H1 (cell line): Measurements from ENCODE around the gene SLC17A8. TPM values are rescaled to one million over a fixed set of nuclear protein-coding genes. Genes with fewer than 3 reads are reported as not detected.
A peak's percentile ranks its signal among the peaks of the same experiment; 100 is the strongest.

Experiments
- CTCF ChIA-PET: fragments of 300-600 bp; sonication (Branson Sonifier 250); formaldehyde crosslinking; loops from one replicate; lab custom pipeline; 2021; ENCODE audit not compliant: partially characterized antibody; lab: Charles Lee
- POLR2A ChIA-PET: fragments of 300-600 bp; sonication (Branson Sonifier 250); formaldehyde crosslinking; loops from one replicate; lab custom pipeline; 2021; ENCODE audit warnings: inconsistent platforms; ENCODE audit not compliant: partially characterized antibody; lab: Charles Lee
- DNase-seq, 2 experiments: peaks; one replicate each; pipeline versions ENCODE4 v3.0.0 to v3.0.0-alpha.2; 2010 to 2022; ENCODE audit warnings: low spot score in 2 of 2, low read depth in 1 of 2, mixed read lengths in 1 of 2
- FAIRE-seq: peaks from 2 replicates; lab custom pipeline; 2011; peaks lifted over from hg19 to GRCh38; lab: Jason Lieb, UNC
- H2AFZ ChIP-seq: 2 replicates; pipeline ENCODE4 v1.8.1; 2012; ENCODE audit warnings: low read length, inconsistent platforms
- H2AK5ac ChIP-seq: 2 replicates; pipeline ENCODE4 v1.6.1; 2013; ENCODE audit warnings: low read depth, low read length
- H2BK120ac ChIP-seq: replicated peaks from 2 replicates; pipeline ENCODE3; 2013; ENCODE audit warnings: low read depth, low read length, inconsistent platforms
- H2BK12ac ChIP-seq: 2 replicates; pipeline ENCODE4 v1.6.1; 2013; ENCODE audit warnings: low read depth, low read length
- H2BK15ac ChIP-seq: 2 replicates; pipeline ENCODE4 v1.6.1; 2013; ENCODE audit warnings: low read length
- H2BK20ac ChIP-seq: 2 replicates; pipeline ENCODE4 v1.6.1; 2013; ENCODE audit warnings: low read length
- H2BK5ac ChIP-seq: 2 replicates; pipeline ENCODE4 v1.6.1; 2013; ENCODE audit warnings: low read depth, low read length
- H3K14ac ChIP-seq: 2 replicates; pipeline ENCODE4 v1.6.1; 2013; ENCODE audit warnings: inconsistent platforms; ENCODE audit not compliant: insufficient read length
- H3K18ac ChIP-seq: 2 replicates; pipeline ENCODE4 v1.6.1; 2013; ENCODE audit warnings: low read length; ENCODE audit errors: extremely low read depth
- H3K23ac ChIP-seq: 2 replicates; pipeline ENCODE4 v1.6.1; 2013; ENCODE audit warnings: inconsistent platforms; ENCODE audit not compliant: insufficient read length
- H3K23me2 ChIP-seq: 2 replicates; pipeline ENCODE4 v1.6.1; 2013; ENCODE audit warnings: low read depth, low read length
- H3K27ac ChIP-seq: 2 replicates; pipeline ENCODE4 v1.6.1; 2011; ENCODE audit warnings: low read depth, low read length, inconsistent platforms
- H3K27me3 ChIP-seq, 4 experiments: replicated peaks in 1 of 4; 1 replicate in 1 of 4; 2 replicates in 3 of 4; pipeline versions ENCODE4 v1.6.1 to v1.8.1; 2011 to 2013; ENCODE audit warnings: low read length in 3 of 4, mild to moderate bottlenecking in 3 of 4, inconsistent platforms in 2 of 4, mixed read lengths in 2 of 4, moderate library complexity in 1 of 4; ENCODE audit not compliant: control insufficient read depth in 3 of 4, insufficient read depth in 3 of 4; ENCODE audit errors: extremely low read depth in 1 of 4
- H3K36me3 ChIP-seq, 4 experiments: 2 replicates each; pipeline versions ENCODE4 v1.6.1 to v1.8.1; 2011 to 2013; ENCODE audit warnings: mild to moderate bottlenecking in 4 of 4, low read length in 3 of 4, moderate library complexity in 2 of 4, control low read depth in 1 of 4, inconsistent platforms in 1 of 4; ENCODE audit not compliant: insufficient read depth in 4 of 4, control insufficient read depth in 2 of 4
- H3K4ac ChIP-seq: replicated peaks from 2 replicates; pipeline ENCODE3; 2013; ENCODE audit warnings: low read length, low read depth, mixed read lengths, inconsistent platforms; ENCODE audit not compliant: insufficient read length
- H3K4me1 ChIP-seq, 4 experiments: replicated peaks in 1 of 4; 1 replicate in 1 of 4; 2 replicates in 3 of 4; pipeline versions ENCODE4 v1.6.1 to v1.8.1; 2011 to 2013; ENCODE audit warnings: low read length in 3 of 4, inconsistent platforms in 2 of 4, mixed read lengths in 1 of 4; ENCODE audit not compliant: insufficient read depth in 4 of 4, control insufficient read depth in 3 of 4
- H3K4me2 ChIP-seq, 2 experiments: 2 replicates each; pipeline versions ENCODE4 v1.6.1 to v1.8.1; 2011 to 2013; ENCODE audit warnings: low read depth in 2 of 2, low read length in 2 of 2, control low read depth in 1 of 2, inconsistent platforms in 1 of 2, mild to moderate bottlenecking in 1 of 2; ENCODE audit not compliant: insufficient read depth in 1 of 2
- H3K4me3 ChIP-seq, 4 experiments: fragments of 200-600, 300-600 bp in 1 of 4; sonication (generic), shearing (Covaris generic), sonication (Bioruptor Twin) in 1 of 4; 2 replicates each; pipeline versions ENCODE4 v1.5.1 to v1.8.1; 2011 to 2016; ENCODE audit warnings: low read length in 4 of 4, low read depth in 3 of 4, control low read depth in 2 of 4, inconsistent platforms in 2 of 4, mild to moderate bottlenecking in 2 of 4, mixed read lengths in 1 of 4, moderate library complexity in 1 of 4; ENCODE audit not compliant: insufficient read depth in 2 of 4; ENCODE audit errors: extremely low read depth in 1 of 4
- H3K56ac ChIP-seq: replicated peaks from 2 replicates; pipeline ENCODE3; 2013; ENCODE audit warnings: low read depth, mild to moderate bottlenecking, mixed read lengths, low read length, inconsistent platforms; ENCODE audit not compliant: insufficient read length
- H3K79me1 ChIP-seq: 2 replicates; pipeline ENCODE4 v1.6.1; 2013; ENCODE audit warnings: low read depth, low read length, control low read depth
- H3K79me2 ChIP-seq, 2 experiments: 2 replicates each; pipeline versions ENCODE4 v1.6.1 to v1.8.1; 2012 to 2013; ENCODE audit warnings: low read length in 2 of 2, mild to moderate bottlenecking in 2 of 2, inconsistent platforms in 1 of 2; ENCODE audit not compliant: insufficient read depth in 2 of 2, control insufficient read depth in 1 of 2
- H3K9ac ChIP-seq, 4 experiments: replicated peaks in 1 of 4; 1 replicate in 1 of 4; 2 replicates in 3 of 4; pipeline versions ENCODE4 v1.6.1 to v1.8.1; 2011 to 2013; ENCODE audit warnings: low read depth in 3 of 4, low read length in 3 of 4, control low read depth in 2 of 4, mild to moderate bottlenecking in 2 of 4, moderate library complexity in 2 of 4, inconsistent platforms in 1 of 4; ENCODE audit errors: extremely low read depth in 1 of 4
- H3K9me3 ChIP-seq, 2 experiments: 2 replicates each; pipeline versions ENCODE4 v1.6.1 to v1.8.1; 2012 to 2013; ENCODE audit warnings: mild to moderate bottlenecking in 2 of 2, moderate library complexity in 2 of 2, control low read depth in 1 of 2, inconsistent platforms in 1 of 2, low read depth in 1 of 2, low read length in 1 of 2, mixed read lengths in 1 of 2; ENCODE audit not compliant: insufficient read depth in 2 of 2
- H4K20me1 ChIP-seq, 2 experiments: replicated peaks in 1 of 2; 2 replicates each; pipeline versions ENCODE3 to v1.8.1; 2011 to 2013; ENCODE audit warnings: inconsistent platforms in 2 of 2, low read length in 2 of 2, mild to moderate bottlenecking in 1 of 2; ENCODE audit not compliant: insufficient read depth in 2 of 2, control insufficient read depth in 1 of 2
- H4K5ac ChIP-seq: 2 replicates; pipeline ENCODE4 v1.6.1; 2013; ENCODE audit warnings: low read length, low read depth, mixed read lengths, inconsistent platforms; ENCODE audit not compliant: insufficient read length
- H4K8ac ChIP-seq: 2 replicates; pipeline ENCODE4 v1.8.0; 2013; ENCODE audit warnings: mild to moderate bottlenecking, moderate library complexity, low read length, inconsistent platforms; ENCODE audit not compliant: insufficient read depth; ENCODE audit errors: extremely low read depth
- H4K91ac ChIP-seq: replicated peaks from 2 replicates; pipeline ENCODE3; 2013; ENCODE audit warnings: low read length, mixed read lengths, inconsistent platforms; ENCODE audit not compliant: insufficient read length
- EGR1 ChIP-seq: IDR thresholded peaks from 2 replicates; pipeline ENCODE4 v1.6.1; 2011; ENCODE audit warnings: low read depth, low read length, borderline replicate concordance
- HDAC2 ChIP-seq, 2 experiments: fragments of 300-600 bp in 1 of 2; sonication (generic) in 1 of 2; IDR thresholded peaks; 2 replicates each; pipeline ENCODE4 v1.6.1; 2011 to 2012; ENCODE audit warnings: low read depth in 2 of 2, low read length in 2 of 2, mild to moderate bottlenecking in 2 of 2, moderate library complexity in 2 of 2, borderline replicate concordance in 1 of 2, inconsistent platforms in 1 of 2
- polyA plus RNA-seq, 7 experiments: library from polyadenylated mRNA; depleted of rRNA in 3 of 7; stranded (reverse) in 5 of 7; unstranded in 2 of 7; fragments of >200 nt in 5 of 7; fragments of 200-250 nt in 2 of 7; gene quantifications; 1 replicate in 5 of 7; 2 replicates in 1 of 7; 4 replicates in 1 of 7; pipeline versions ENCODE4 v1.2.1 to v1.2.3, GENCODE V29; 2011 to 2013; ENCODE audit warnings: missing spikeins in 2 of 7, mixed read lengths in 2 of 7
- total RNA-seq: library from RNA; stranded (reverse); fragmentation: NEBNext Ultra II Directional; extraction: Animal tissue kit (Norgen Biotek cat#: 25700); gene quantifications from 2 replicates; pipeline ENCODE4 v1.2.1, GENCODE V29; 2021

SLC17A8 gene
- total and polyA plus RNA-seq, 2 of the 8 experiments (the other 6 are each of a cell fraction or from before 2014, with no cell fraction given) = 0.14 to 0.30 TPM

GRCh38 chr12:100401660-100402059 lies 44.8 kb downstream of the SLC17A8 start:
- H4K8ac ChIP-seq = no peak overlapping the region
- no peak overlapping the region for H3K4ac ChIP-seq
- no peaks in the 10 kb centered on the region for H3K79me1 ChIP-seq
- CTCF ChIA-PET = interaction anchor here (1.1 to 5.1 kb wide), 4 partner anchors 30 to 73 kb away, joined by 3 to 92 read pairs (median 26); partner anchors contain the start of gene SLC17A8
- H3K27ac ChIP-seq = no peak overlapping the region
- no peak overlapping the region for H3K18ac ChIP-seq
- no peaks in the 10 kb centered on the region for H3K36me3 ChIP-seq
- H3K4me3 ChIP-seq = no peak overlapping the region
- no peak overlapping the region for H4K91ac ChIP-seq
- POLR2A ChIA-PET = no interaction called here
- no peak for TF ChIP-seq HDAC2 (IDR thresholded peaks at IDR 0.05; ENCODE audit: borderline replicate concordance in 1 of 2, low read depth in 2 of 2, low read length in 2 of 2)
- TF ChIP-seq EGR1 = no peak
- H2BK15ac ChIP-seq = no peak overlapping the region
- FAIRE-seq (peak; percentile 36), DNase-seq (peak in 1 of 2 experiments; percentile 14)
- no peak overlapping the region for H2BK5ac ChIP-seq
- no peak overlapping the region for H3K4me2 ChIP-seq
- H4K5ac ChIP-seq = no peak overlapping the region
- H2AK5ac ChIP-seq = no peak overlapping the region
- no peaks in the 10 kb centered on the region for H3K9me3 ChIP-seq
- no peak overlapping the region for H2BK12ac ChIP-seq
- no peak overlapping the region for H3K56ac ChIP-seq
- peaks cover 0 to 3% (median 1%) of the 10 kb centered on the region in 4 experiments; a peak in 4 of 7 replicates for H3K4me1 ChIP-seq
- H3K27me3 ChIP-seq = no peaks in the 10 kb centered on the region
- H3K9ac ChIP-seq = no peak overlapping the region
- no peak overlapping the region for H2BK20ac ChIP-seq
- H3K79me2 ChIP-seq = no peaks in the 10 kb centered on the region
- H2AFZ ChIP-seq = 0 out of 2 replicates have a peak overlapping the region, but pooled peaks have one; percentile 9
- H3K23ac ChIP-seq = no peak overlapping the region
- no peak overlapping the region for H3K14ac ChIP-seq
- no peaks in the 10 kb centered on the region for H3K23me2 ChIP-seq
- H4K20me1 ChIP-seq = no peaks in the 10 kb centered on the region
- H2BK120ac ChIP-seq = no peak overlapping the region
